Testis (tissue), 3 donors: Measurements from ENCODE around the gene PARD6A. TPM values are rescaled to one million over a fixed set of nuclear protein-coding genes. Genes with fewer than 3 reads are reported as not detected.

Source experiments
- DNase-seq: peaks from one replicate; pipeline ENCODE4 v3.0.0-alpha.2; 2019
- H3K27ac ChIP-seq, 2 donors: fragments of 200-600 bp; sonication (generic); one replicate each; pipeline ENCODE4 v1.5.1; 2019
- H3K27me3 ChIP-seq: fragments of 200-600 bp; sonication (generic); one replicate; pipeline ENCODE4 v1.5.1; 2019
- H3K36me3 ChIP-seq: fragments of 200-600 bp; sonication (generic); one replicate; pipeline ENCODE4 v1.5.1; 2017; ENCODE audit warnings: low read depth; ENCODE audit errors: missing control alignments
- H3K4me1 ChIP-seq: fragments of 200-600 bp; sonication (generic); one replicate; pipeline ENCODE4 v1.5.1; 2019
- H3K4me3 ChIP-seq, 2 donors: fragments of 200-600 bp; sonication (generic); one replicate each; pipeline ENCODE4 v1.5.1; 2017 to 2019
- H3K9me3 ChIP-seq: fragments of 200-600 bp; sonication (generic); one replicate; pipeline ENCODE4 v1.5.1; 2017
- CTCF ChIP-seq, 3 experiments: fragments of 450-650 bp in 2 of 3; fragments of 200-600 bp in 1 of 3; sonication (generic) in 1 of 3; IDR thresholded peaks; one replicate each; pipeline ENCODE4 v1.5.1; 2016 to 2019; ENCODE audit warnings: antibody characterized with exemption in 3 of 3, mild to moderate bottlenecking in 2 of 3, moderate library complexity in 1 of 3
- POLR2A ChIP-seq: fragments of 450-650 bp; IDR thresholded peaks from one replicate; pipeline ENCODE4 v1.6.1; 2017; ENCODE audit warnings: antibody characterized with exemption, mild to moderate bottlenecking, moderate library complexity
- WGBS, 2 donors: methylation state at CpG; one replicate each; pipeline ENCODE4 v1.1.5; 2018; 5-methylcytosine and 5-hydroxymethylcytosine counted together
- intact Hi-C: fragments of 100-400 bp; cut with DNase I; formaldehyde crosslinking; loops from one replicate; pipeline ENCODE4 v1.15.1; 2023; ENCODE audit warnings: low total_unique reads
- polyA plus RNA-seq: library from polyadenylated mRNA; stranded (reverse); fragments of 350-450 nt; fragmentation: Illumina TruSeq; extraction: RNeasy Lipid Tissue Mini Kit (QIAGEN cat#74804); gene quantifications from one replicate; pipeline ENCODE4 v1.2.3, GENCODE V29; 2014; ENCODE audit warnings: low read depth, low replicate concordance; ENCODE audit not compliant: insufficient read depth
- total RNA-seq, 2 donors: library from RNA; depleted of rRNA; stranded (reverse); fragments of >200 nt; gene quantifications; one replicate each; pipeline ENCODE4 v1.2.3, GENCODE V29; 2016

Gene PARD6A
- total and polyA plus RNA-seq, 3 donors from 2014 or later, result 30.0 to 80.1 (median 35.4) TPM

GRCh38 chr16:67704110-67704509, 43.4 kb downstream of the PARD6A start:
- H3K4me3 ChIP-seq, result no peak overlapping the region
- no peak for TF ChIP-seq POLR2A
- no peak for TF ChIP-seq CTCF (IDR thresholded peaks at IDR 0.05)
- intact Hi-C loops, result no loop called here
- DNase-seq, result no peak
- no peaks in the 10 kb centered on the region for H3K27me3 ChIP-seq
- H3K9me3 ChIP-seq, result no peaks in the 10 kb centered on the region
- no peak overlapping the region for H3K27ac ChIP-seq
- H3K36me3 ChIP-seq, result no peaks in the 10 kb centered on the region
- H3K4me1 ChIP-seq, result no peaks in the 10 kb centered on the region
- WGBS, 2 donors, result 91 to 92% methylated on average over 5 of the region's 5 CpGs

DNA sequence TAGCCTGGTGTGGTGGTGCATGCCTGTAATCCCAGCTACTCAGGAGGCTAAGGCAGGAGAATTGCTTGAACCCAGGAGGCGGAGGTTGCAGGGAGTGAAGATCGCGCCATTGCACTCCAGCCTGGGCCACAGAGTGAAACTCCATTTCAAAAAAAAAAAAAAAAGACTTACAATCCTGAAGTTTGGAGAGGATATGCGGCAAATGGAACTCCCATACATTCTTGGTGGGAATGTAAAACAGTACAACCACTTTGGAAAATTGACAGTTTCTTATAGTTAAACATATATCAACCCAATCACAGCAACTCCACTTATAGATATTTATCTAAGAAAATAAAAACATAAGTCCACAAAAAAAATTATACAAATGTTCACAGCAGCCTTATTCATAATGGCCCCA, 46.5 kb downstream of the PARD6A start:
- Histone ChIP-seq H3K4me1 (no peaks in the 10 kb centered on the region), H3K27me3 (no peaks in the 10 kb centered on the region), H3K27ac (no peak overlapping the region), H3K4me3 (no peak overlapping the region), H3K9me3 (no peaks in the 10 kb centered on the region), H3K36me3 (no peaks in the 10 kb centered on the region)
- DNase-seq, result no peak
- intact Hi-C loops, result no loop called here
- WGBS, 2 donors, result 98 to 100% methylated on average over 4 of the region's 4 CpGs
- TF ChIP-seq CTCF (IDR thresholded peaks at IDR 0.05), result no peak

DNA sequence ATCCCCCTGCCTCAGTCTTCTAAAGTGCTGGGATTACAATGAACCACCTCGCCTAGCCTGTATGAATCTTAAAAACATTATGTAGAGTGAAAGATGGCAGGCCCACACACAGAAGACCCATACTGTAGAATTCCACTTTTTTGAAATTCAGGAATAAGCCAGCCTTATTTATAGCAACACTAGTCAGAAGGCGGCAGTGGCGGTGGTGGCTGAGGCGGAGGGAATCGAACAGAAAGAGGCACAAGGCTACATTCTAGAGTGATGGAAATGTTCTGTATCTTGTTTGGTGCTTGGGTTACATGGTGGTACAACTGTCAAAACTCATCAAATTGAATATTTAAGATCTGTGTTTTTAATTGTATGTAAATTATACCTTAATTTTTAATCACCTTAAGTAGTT, 47.0 kb downstream of the PARD6A start:
- no peaks in the 10 kb centered on the region for H3K9me3 ChIP-seq
- H3K27ac ChIP-seq, result no peak overlapping the region
- H3K4me3 ChIP-seq, result no peak overlapping the region
- no peak for DNase-seq
- no peak for TF ChIP-seq CTCF (IDR thresholded peaks at IDR 0.05)
- TF ChIP-seq POLR2A, result no peak
- intact Hi-C loops, result no loop called here
- H3K4me1 ChIP-seq, result no peaks in the 10 kb centered on the region
- H3K36me3 ChIP-seq, result no peaks in the 10 kb centered on the region
- H3K27me3 ChIP-seq, result no peaks in the 10 kb centered on the region
- WGBS, 2 donors, result 94 to 97% methylated on average over 5 of the region's 5 CpGs

- H3K9me3 ChIP-seq, result no peaks in the 10 kb centered on the region
- H3K4me3 ChIP-seq, result no peak overlapping the region
- H3K27me3 ChIP-seq, result no peaks in the 10 kb centered on the region
- intact Hi-C loops, result no loop called here
- H3K4me1 ChIP-seq, result no peaks in the 10 kb centered on the region
- WGBS, 2 donors, result 81 to 86% methylated on average over 2 of the region's 2 CpGs
- no peaks in the 10 kb centered on the region for H3K36me3 ChIP-seq
- TF ChIP-seq POLR2A, result no peak
- TF ChIP-seq CTCF (IDR thresholded peaks at IDR 0.05), result no peak
- H3K27ac ChIP-seq, result no peak overlapping the region
- no peak for DNase-seq
These were observed 47.6 kb downstream of the PARD6A start for GRCh38 chr16:67708368-67708771.

DNA sequence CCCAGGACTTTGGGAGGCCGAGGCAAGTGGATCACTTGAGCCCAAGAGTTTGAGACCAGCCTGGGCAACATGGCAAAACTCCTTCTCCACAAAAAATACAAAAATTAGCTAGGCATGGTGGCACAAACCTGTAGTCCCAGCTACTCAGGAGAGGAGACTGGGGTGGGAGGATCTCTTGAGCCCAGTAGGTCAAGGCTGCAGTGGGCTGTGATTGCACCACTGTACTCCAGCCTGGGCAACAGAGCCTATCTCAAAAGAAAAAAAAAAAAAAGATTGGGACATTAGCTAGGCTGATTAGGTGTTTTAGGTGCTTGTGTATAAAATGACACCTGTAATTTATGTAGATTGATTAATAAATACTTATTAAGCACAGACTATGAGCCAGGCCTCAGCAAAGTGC, 48.3 kb downstream of the PARD6A start:
- H3K9me3 ChIP-seq, result no peaks in the 10 kb centered on the region
- H3K27me3 ChIP-seq, result no peaks in the 10 kb centered on the region
- no peaks in the 10 kb centered on the region for H3K4me1 ChIP-seq
- no peak overlapping the region for H3K4me3 ChIP-seq
- intact Hi-C loops, result no loop called here
- no peak overlapping the region for H3K27ac ChIP-seq
- TF ChIP-seq POLR2A (no peak), CTCF (IDR thresholded peaks at IDR 0.05) (no peak)
- no peak for DNase-seq
- WGBS, 2 donors, result 86 to 100% methylated on average over 1 of the region's 1 CpG
- no peaks in the 10 kb centered on the region for H3K36me3 ChIP-seq
